ENCODE measurements around the gene COL6A1.

COL6A1 gene

GRCh38 chr21:46038871-46039397 lies 57.4 kb downstream of the COL6A1 start:
- Histone ChIP-seq H3K4me2 (ENCODE audit: low read length) (no peak overlapping the region), H3K4me3 (ENCODE audit: low read depth, low read length, poor library complexity, severe bottlenecking) (no peak overlapping the region), H3K27ac (ENCODE audit: low read depth, low read length, poor library complexity, severe bottlenecking) (no peak overlapping the region)

GRCh38 chr21:46039891-46040660 lies 58.5 kb downstream of the COL6A1 start:
- no peak overlapping the region for H3K9ac ChIP-seq (ENCODE audit: low read length)
- peaks cover 5% of the 10 kb centered on the region; the same call in 1 of the 2 replicates for H3K27me3 ChIP-seq (ENCODE audit: insufficient read depth, low read length)
- H3K9me3 ChIP-seq (ENCODE audit: low read length) = no peaks in the 10 kb centered on the region
- no peak overlapping the region for H3K27ac ChIP-seq (ENCODE audit: low read depth, low read length, poor library complexity, severe bottlenecking)
- H3F3A ChIP-seq (ENCODE audit: insufficient read depth, low read length) = no peaks in the 10 kb centered on the region
- H4K20me1 ChIP-seq (ENCODE audit: insufficient read depth, low read length) = no peaks in the 10 kb centered on the region
- H2AFZ ChIP-seq (ENCODE audit: low read length) = no peak overlapping the region
- no peaks in the 10 kb centered on the region for H3K36me3 ChIP-seq (ENCODE audit: insufficient read depth, low read length)
- TF ChIP-seq CTCF (IDR thresholded peaks at IDR 0.05; ENCODE audit: low read length) (no peak), EZH2 (IDR thresholded peaks at IDR 0.05; ENCODE audit: borderline replicate concordance, low read length) (no peak)
- no peak overlapping the region for H3K4me3 ChIP-seq (ENCODE audit: low read depth, low read length, poor library complexity, severe bottlenecking)
- no peaks in the 10 kb centered on the region for H3K9me2 ChIP-seq (ENCODE audit: low read depth, low read length)
- H3K4me2 ChIP-seq (ENCODE audit: low read length) = no peak overlapping the region
- no peaks in the 10 kb centered on the region for H3K4me1 ChIP-seq (ENCODE audit: insufficient read depth, low read length, severe bottlenecking)
- no peaks in the 10 kb centered on the region for H3K79me2 ChIP-seq (ENCODE audit: insufficient read depth, low read length)

More at GRCh38 chr21:46038871-46039397, 57.4 kb downstream of the COL6A1 start:
- Histone ChIP-seq H3K4me1 (ENCODE audit: insufficient read depth, low read length, severe bottlenecking) (no peaks in the 10 kb centered on the region), H2AFZ (ENCODE audit: low read length) (no peak overlapping the region), H3K36me3 (ENCODE audit: insufficient read depth, low read length) (no peaks in the 10 kb centered on the region), H4K20me1 (ENCODE audit: insufficient read depth, low read length) (no peaks in the 10 kb centered on the region), H3K27me3 (ENCODE audit: insufficient read depth, low read length) (peaks cover 5% of the 10 kb centered on the region; the same call in 1 of the 2 replicates), H3K9me3 (ENCODE audit: low read length) (no peaks in the 10 kb centered on the region), H3K9ac (ENCODE audit: low read length) (no peak overlapping the region), H3K9me2 (ENCODE audit: low read depth, low read length) (no peaks in the 10 kb centered on the region), H3F3A (ENCODE audit: insufficient read depth, low read length) (no peaks in the 10 kb centered on the region), H3K79me2 (ENCODE audit: insufficient read depth, low read length) (no peaks in the 10 kb centered on the region)
- TF ChIP-seq CTCF (IDR thresholded peaks at IDR 0.05; ENCODE audit: low read length) (no peak), EZH2 (IDR thresholded peaks at IDR 0.05; ENCODE audit: borderline replicate concordance, low read length) (no peak)

DNA sequence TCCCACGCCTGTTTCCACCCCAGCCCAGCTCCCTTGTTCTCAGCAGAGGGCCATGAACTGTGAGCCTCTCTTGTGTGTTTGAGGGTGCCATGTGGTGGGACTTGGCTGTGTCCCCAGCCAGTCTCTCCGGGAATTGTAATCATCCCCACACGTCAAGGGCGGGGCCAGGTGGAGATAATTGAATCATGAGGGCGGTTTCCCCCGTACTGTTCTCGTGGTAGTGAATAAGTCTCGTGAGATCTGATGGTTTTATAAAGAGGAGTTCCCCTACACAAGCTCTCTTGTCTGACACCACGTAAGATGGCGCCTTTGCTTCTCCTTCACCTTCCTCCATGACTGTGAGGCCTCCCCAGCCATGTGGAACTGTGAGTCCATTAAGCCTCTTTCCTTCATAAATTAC lies 59.1 kb downstream of the COL6A1 start:
- H3K9ac ChIP-seq (ENCODE audit: low read length) = no peak overlapping the region
- H3K9me3 ChIP-seq (ENCODE audit: low read length) = no peaks in the 10 kb centered on the region
- H3K36me3 ChIP-seq (ENCODE audit: insufficient read depth, low read length) = no peaks in the 10 kb centered on the region
- TF ChIP-seq EZH2 (IDR thresholded peaks at IDR 0.05; ENCODE audit: borderline replicate concordance, low read length) = no peak
- no peak for TF ChIP-seq CTCF (IDR thresholded peaks at IDR 0.05; ENCODE audit: low read length)
- H3K79me2 ChIP-seq (ENCODE audit: insufficient read depth, low read length) = no peaks in the 10 kb centered on the region
- H3K4me3 ChIP-seq (ENCODE audit: low read depth, low read length, poor library complexity, severe bottlenecking) = no peak overlapping the region
- no peaks in the 10 kb centered on the region for H3K4me1 ChIP-seq (ENCODE audit: insufficient read depth, low read length, severe bottlenecking)
- H3K9me2 ChIP-seq (ENCODE audit: low read depth, low read length) = no peaks in the 10 kb centered on the region
- H3K27me3 ChIP-seq (ENCODE audit: insufficient read depth, low read length) = peaks cover 5% of the 10 kb centered on the region; the same call in 1 of the 2 replicates
- no peak overlapping the region for H2AFZ ChIP-seq (ENCODE audit: low read length)
- no peak overlapping the region for H3K27ac ChIP-seq (ENCODE audit: low read depth, low read length, poor library complexity, severe bottlenecking)
- no peaks in the 10 kb centered on the region for H3F3A ChIP-seq (ENCODE audit: insufficient read depth, low read length)
- H4K20me1 ChIP-seq (ENCODE audit: insufficient read depth, low read length) = no peaks in the 10 kb centered on the region
- no peak overlapping the region for H3K4me2 ChIP-seq (ENCODE audit: low read length)
